IPS DF 6.9 (cell line): ENCODE data around the gene TEX55.
"Not testable (repeated sequence)": the region's sequence is repeated elsewhere in the genome, so short reads cannot be mapped to it uniquely, and the experiment has no call there.

ENCODE experiments used
- DNase-seq: peaks from one replicate; pipeline ENCODE4 v3.0.0-alpha.2; 2013; ENCODE audit warnings: low read depth, low spot score
- H3K27ac ChIP-seq: one replicate; pipeline ENCODE4 v1.5.1; 2013; ENCODE audit warnings: low read length, control low read depth
- H3K27me3 ChIP-seq: 2 replicates; pipeline ENCODE4 v1.6.1; 2013; ENCODE audit warnings: mild to moderate bottlenecking, low read length; ENCODE audit not compliant: control insufficient read depth, insufficient read depth
- H3K36me3 ChIP-seq: 2 replicates; pipeline ENCODE4 v1.6.1; 2013; ENCODE audit warnings: low read length; ENCODE audit not compliant: control insufficient read depth, insufficient read depth
- H3K4me1 ChIP-seq: 2 replicates; pipeline ENCODE4 v1.6.1; 2013; ENCODE audit warnings: low read length; ENCODE audit not compliant: control insufficient read depth, insufficient read depth
- H3K4me3 ChIP-seq: 2 replicates; pipeline ENCODE4 v1.5.1; 2013; ENCODE audit warnings: mild to moderate bottlenecking, low read length
- H3K9me3 ChIP-seq: 2 replicates; pipeline ENCODE4 v1.6.1; 2013; ENCODE audit warnings: low read length, inconsistent platforms; ENCODE audit not compliant: control insufficient read depth, insufficient read depth
- WGBS: extraction: QIAGEN DNeasy Blood & Tissue Kit; methylation state at CpG from one replicate; pipeline ENCODE4 v1.1.7; 2013; ENCODE audit warnings: mixed read lengths, missing lambda C conversion rate; ENCODE audit not compliant: insufficient read length, insufficient coverage; 5-methylcytosine and 5-hydroxymethylcytosine counted together

The TEX55 gene

GRCh38 chr3:119160361-119160760, 14.4 kb downstream of the TEX55 start:
- no CpG with 5 or more reads among the region's 1 CpG for WGBS
- Histone ChIP-seq H3K4me3 (no peak overlapping the region), H3K4me1 (no peaks in the 10 kb centered on the region), H3K36me3 (no peaks in the 10 kb centered on the region), H3K27ac (no peak overlapping the region), H3K9me3 (peaks cover 2% of the 10 kb centered on the region), H3K27me3 (no peaks in the 10 kb centered on the region)
- no peak for DNase-seq

- Histone ChIP-seq H3K27ac (no peak overlapping the region), H3K27me3 (no peaks in the 10 kb centered on the region), H3K9me3 (peaks cover 2% of the 10 kb centered on the region), H3K36me3 (no peaks in the 10 kb centered on the region), H3K4me3 (no peak overlapping the region), H3K4me1 (no peaks in the 10 kb centered on the region)
- DNase-seq: no peak
- no CpG with 5 or more reads among the region's 1 CpG for WGBS
Observed at GRCh38 chr3:119160815-119161214, 14.8 kb downstream of the TEX55 start.

GRCh38 chr3:119161240-119161639, 15.3 kb downstream of the TEX55 start:
- WGBS: no CpG with 5 or more reads among the region's 2 CpGs
- Histone ChIP-seq H3K4me3 (no peak overlapping the region), H3K9me3 (peaks cover 2% of the 10 kb centered on the region), H3K4me1 (no peaks in the 10 kb centered on the region), H3K27ac (no peak overlapping the region), H3K36me3 (no peaks in the 10 kb centered on the region), H3K27me3 (no peaks in the 10 kb centered on the region)
- DNase-seq: no peak

GRCh38 chr3:119164745-119165144, 18.8 kb downstream of the TEX55 start:
- not testable (repeated sequence) for DNase-seq, H3K27ac ChIP-seq, H3K27me3 ChIP-seq, H3K4me1 ChIP-seq, H3K36me3 ChIP-seq, H3K9me3 ChIP-seq, H3K4me3 ChIP-seq
- WGBS: no CpG with 5 or more reads among the region's 9 CpGs

GRCh38 chr3:119170821-119171220, 24.9 kb downstream of the TEX55 start:
- H3K4me3 ChIP-seq: no peak overlapping the region
- no peak for DNase-seq
- no peaks in the 10 kb centered on the region for H3K36me3 ChIP-seq
- H3K9me3 ChIP-seq: no peaks in the 10 kb centered on the region
- H3K4me1 ChIP-seq: no peaks in the 10 kb centered on the region
- H3K27ac ChIP-seq: no peak overlapping the region
- no peaks in the 10 kb centered on the region for H3K27me3 ChIP-seq
- no CpG with 5 or more reads among the region's 3 CpGs for WGBS

GRCh38 chr3:119173325-119173724, 27.4 kb downstream of the TEX55 start, which contains the start of gene UPK1B:
Gene UPK1B, plus strand, starts transcription at chr3:119173598. Its CDS starts 13,144 bp downstream, at chr3:119186742.
- Histone ChIP-seq H3K27ac (no peak within 1 kb of the TSS), H3K4me1 (no peaks in the 10 kb centered on the region), H3K36me3 (no peaks in the 10 kb centered on the region), H3K9me3 (no peaks in the 10 kb centered on the region), H3K27me3 (no peaks in the 10 kb centered on the region), H3K4me3 (no peak within 1 kb of the TSS)
- WGBS: no CpG with 5 or more reads among the region's 13 CpGs
- DNase-seq: peak; percentile 45

- Histone ChIP-seq H3K9me3 (no peaks in the 10 kb centered on the region), H3K36me3 (no peaks in the 10 kb centered on the region), H3K27ac (no peak overlapping the region), H3K4me1 (no peaks in the 10 kb centered on the region), H3K4me3 (no peak overlapping the region), H3K27me3 (no peaks in the 10 kb centered on the region)
- WGBS: no CpG with 5 or more reads among the region's 10 CpGs
- no peak for DNase-seq
Observed at GRCh38 chr3:119175872-119176756, 30.1 kb downstream of the TEX55 start.

- no CpG with 5 or more reads among the region's 4 CpGs for WGBS
- Histone ChIP-seq H3K27ac (no peak overlapping the region), H3K36me3 (no peaks in the 10 kb centered on the region), H3K9me3 (no peaks in the 10 kb centered on the region), H3K27me3 (no peaks in the 10 kb centered on the region), H3K4me3 (no peak overlapping the region), H3K4me1 (no peaks in the 10 kb centered on the region)
- no peak for DNase-seq
Observed at GRCh38 chr3:119176778-119177177, 30.8 kb downstream of the TEX55 start.

GRCh38 chr3:119177321-119177720, 31.4 kb downstream of the TEX55 start:
- Histone ChIP-seq H3K27ac (no peak overlapping the region), H3K36me3 (no peaks in the 10 kb centered on the region), H3K9me3 (no peaks in the 10 kb centered on the region), H3K4me3 (no peak overlapping the region), H3K4me1 (no peaks in the 10 kb centered on the region), H3K27me3 (no peaks in the 10 kb centered on the region)
- no peak for DNase-seq
- no CpG with 5 or more reads among the region's 4 CpGs for WGBS

- Histone ChIP-seq H3K36me3 (no peaks in the 10 kb centered on the region), H3K27me3 (no peaks in the 10 kb centered on the region), H3K27ac (no peak overlapping the region), H3K4me3 (no peak overlapping the region), H3K4me1 (no peaks in the 10 kb centered on the region), H3K9me3 (no peaks in the 10 kb centered on the region)
- WGBS: no CpG with 5 or more reads among the region's 3 CpGs
- DNase-seq: no peak
Observed at GRCh38 chr3:119181765-119182164, 35.8 kb downstream of the TEX55 start.

- no peak overlapping the region for H3K27ac ChIP-seq
- no peaks in the 10 kb centered on the region for H3K9me3 ChIP-seq
- no peaks in the 10 kb centered on the region for H3K27me3 ChIP-seq
- DNase-seq: no peak
- WGBS: no CpG with 5 or more reads among the region's 9 CpGs
- no peak overlapping the region for H3K4me3 ChIP-seq
- no peaks in the 10 kb centered on the region for H3K4me1 ChIP-seq
- H3K36me3 ChIP-seq: no peaks in the 10 kb centered on the region
Observed at GRCh38 chr3:119184111-119184510, 38.1 kb downstream of the TEX55 start.
